Lower lobe of right lung (tissue), 2 donors: ENCODE measurements around the gene LRP3. TPM values are rescaled to one million over a fixed set of nuclear protein-coding genes. Genes with fewer than 3 reads are reported as not detected.

Experiments
- ATAC-seq, 2 donors: fragments of 200-7000 bp; cut with Tn5 transposase; one replicate each; pipeline ENCODE4 v1.9.1; 2020 to 2022; ENCODE audit warnings: mild to moderate bottlenecking in 2 of 2, moderate library complexity in 2 of 2
- DNase-seq: peaks from one replicate; pipeline ENCODE4 v3.0.0-alpha.2; 2020
- H3K27ac ChIP-seq: fragments of 200-600 bp; one replicate; pipeline ENCODE4 v1.8.0; 2022
- H3K27me3 ChIP-seq: fragments of 200-600 bp; one replicate; pipeline ENCODE4 v1.8.0; 2022; ENCODE audit warnings: low read depth
- H3K36me3 ChIP-seq: fragments of 200-600 bp; one replicate; pipeline ENCODE4 v1.8.0; 2022; ENCODE audit warnings: mild to moderate bottlenecking
- H3K4me1 ChIP-seq: fragments of 200-600 bp; one replicate; pipeline ENCODE4 v1.8.0; 2022
- H3K4me3 ChIP-seq: fragments of 200-600 bp; one replicate; pipeline ENCODE4 v1.8.0; 2022; ENCODE audit warnings: mild to moderate bottlenecking
- H3K9me3 ChIP-seq: fragments of 200-600 bp; one replicate; pipeline ENCODE4 v1.8.0; 2022
- intact Hi-C: fragments of 100-400 bp; cut with DNase I; formaldehyde crosslinking; loops from one replicate; pipeline ENCODE4 v1.11.0; 2022
- total RNA-seq: library from RNA; stranded (reverse); fragmentation: NEBNext Ultra II Directional; extraction: Animal tissue kit (Norgen Biotek cat#: 25700); gene quantifications from one replicate; pipeline ENCODE4 v1.2.1, GENCODE V29; 2021
- TF ChIP-seq, protein P1 (sequence below): fragments of 200-600 bp; IDR thresholded peaks from one replicate; pipeline ENCODE4 v1.8.0; 2022; ENCODE audit warnings: antibody characterized with exemption, mild to moderate bottlenecking
- donor health status: DM: no; HTN: yes; CAD: no; lungs with severe emphysema.

The LRP3 gene
- total RNA-seq, 1 donor from 2014 or later: 13.8 TPM

GRCh38 chr19:33248104-33248503 lies 54.0 kb downstream of the LRP3 start:
- TF ChIP-seq, protein P1, sequence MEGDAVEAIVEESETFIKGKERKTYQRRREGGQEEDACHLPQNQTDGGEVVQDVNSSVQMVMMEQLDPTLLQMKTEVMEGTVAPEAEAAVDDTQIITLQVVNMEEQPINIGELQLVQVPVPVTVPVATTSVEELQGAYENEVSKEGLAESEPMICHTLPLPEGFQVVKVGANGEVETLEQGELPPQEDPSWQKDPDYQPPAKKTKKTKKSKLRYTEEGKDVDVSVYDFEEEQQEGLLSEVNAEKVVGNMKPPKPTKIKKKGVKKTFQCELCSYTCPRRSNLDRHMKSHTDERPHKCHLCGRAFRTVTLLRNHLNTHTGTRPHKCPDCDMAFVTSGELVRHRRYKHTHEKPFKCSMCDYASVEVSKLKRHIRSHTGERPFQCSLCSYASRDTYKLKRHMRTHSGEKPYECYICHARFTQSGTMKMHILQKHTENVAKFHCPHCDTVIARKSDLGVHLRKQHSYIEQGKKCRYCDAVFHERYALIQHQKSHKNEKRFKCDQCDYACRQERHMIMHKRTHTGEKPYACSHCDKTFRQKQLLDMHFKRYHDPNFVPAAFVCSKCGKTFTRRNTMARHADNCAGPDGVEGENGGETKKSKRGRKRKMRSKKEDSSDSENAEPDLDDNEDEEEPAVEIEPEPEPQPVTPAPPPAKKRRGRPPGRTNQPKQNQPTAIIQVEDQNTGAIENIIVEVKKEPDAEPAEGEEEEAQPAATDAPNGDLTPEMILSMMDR: no peak
- peaks cover 7% of the 10 kb centered on the region for H3K27me3 ChIP-seq
- no peaks in the 10 kb centered on the region for H3K36me3 ChIP-seq
- ATAC-seq (no peak), DNase-seq (peak; percentile 41)
- intact Hi-C loops: no loop called here
- H3K9me3 ChIP-seq: peaks cover 6% of the 10 kb centered on the region
- no peak overlapping the region for H3K27ac ChIP-seq
- peaks cover 11% of the 10 kb centered on the region for H3K4me1 ChIP-seq
- H3K4me3 ChIP-seq: no peak overlapping the region

DNA sequence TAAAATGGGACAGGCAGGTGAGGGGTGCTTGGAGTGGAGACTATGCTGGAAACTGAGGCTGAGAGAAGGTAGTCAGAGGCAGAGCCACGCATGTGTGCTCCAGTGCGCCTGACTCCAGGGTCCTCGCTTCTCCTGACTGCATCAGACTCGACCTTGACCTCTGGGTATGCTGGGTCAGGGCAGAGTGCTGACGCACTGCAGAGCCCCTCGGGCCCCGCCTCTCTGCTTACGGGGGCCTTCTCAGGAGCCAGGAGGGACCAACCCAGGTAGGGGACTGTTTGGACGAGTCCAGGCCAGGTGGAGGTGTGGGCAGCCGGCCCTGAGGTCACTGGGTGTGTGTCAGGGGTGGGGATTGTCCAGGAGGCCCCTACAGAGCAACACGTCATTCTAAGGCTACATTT lies 54.4 kb downstream of the LRP3 start:
- ATAC-seq (peak in 1 of 2 donors; percentile 5), DNase-seq (peak; percentile 41)
- no peaks in the 10 kb centered on the region for H3K36me3 ChIP-seq

DNA sequence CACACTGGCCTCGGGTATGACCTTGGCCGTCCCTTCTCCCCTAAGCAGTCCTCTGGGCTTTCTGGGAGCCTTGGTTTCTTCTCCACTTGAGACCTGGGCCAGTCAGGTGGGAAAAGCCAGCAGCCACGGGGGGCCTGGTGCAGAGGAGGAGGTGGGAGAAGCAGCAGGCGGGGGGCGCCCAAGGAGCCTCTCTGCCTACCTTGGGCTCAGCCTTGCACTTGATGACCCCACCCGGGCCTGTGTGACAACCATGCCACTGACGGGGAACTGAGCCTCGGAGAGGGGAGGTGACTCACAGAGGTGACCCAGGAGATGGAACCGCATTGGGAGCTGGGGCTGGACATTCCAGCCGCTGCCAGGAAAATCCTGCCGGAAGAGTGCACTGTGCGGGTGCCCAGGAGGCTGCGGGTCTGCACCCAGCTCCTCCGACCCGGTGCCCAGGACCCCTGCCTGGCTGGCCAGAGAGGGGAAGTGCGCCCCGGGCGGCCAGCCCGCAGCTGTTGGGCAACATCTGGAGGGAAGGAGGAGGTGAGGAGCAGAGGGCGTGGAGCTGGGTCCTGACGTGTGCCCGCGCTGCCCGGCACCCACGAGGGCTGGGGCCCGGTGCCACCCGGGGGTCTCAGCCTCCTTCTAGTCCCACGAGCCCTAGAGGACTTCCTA lies 55.0 kb downstream of the LRP3 start:
- Histone ChIP-seq H3K4me3 (peak overlapping the region; percentile 10), H3K36me3 (no peaks in the 10 kb centered on the region), H3K27me3 (peaks cover 9% of the 10 kb centered on the region), H3K27ac (no peak overlapping the region), H3K4me1 (peaks cover 11% of the 10 kb centered on the region), H3K9me3 (peaks cover 6% of the 10 kb centered on the region)
- peak; percentile 83 for DNase-seq
- intact Hi-C loops: no loop called here
- TF ChIP-seq, protein P1: peak; percentile 5
- ATAC-seq: peak; percentile 76 to 77

More for the DNA sequence above, 54.4 kb downstream of the LRP3 start:
- peaks cover 11% of the 10 kb centered on the region for H3K4me1 ChIP-seq
- peaks cover 9% of the 10 kb centered on the region for H3K27me3 ChIP-seq
- no peak overlapping the region for H3K27ac ChIP-seq
- TF ChIP-seq, protein P1: no peak
- peaks cover 6% of the 10 kb centered on the region for H3K9me3 ChIP-seq
- intact Hi-C loops: no loop called here
- no peak overlapping the region for H3K4me3 ChIP-seq

DNA sequence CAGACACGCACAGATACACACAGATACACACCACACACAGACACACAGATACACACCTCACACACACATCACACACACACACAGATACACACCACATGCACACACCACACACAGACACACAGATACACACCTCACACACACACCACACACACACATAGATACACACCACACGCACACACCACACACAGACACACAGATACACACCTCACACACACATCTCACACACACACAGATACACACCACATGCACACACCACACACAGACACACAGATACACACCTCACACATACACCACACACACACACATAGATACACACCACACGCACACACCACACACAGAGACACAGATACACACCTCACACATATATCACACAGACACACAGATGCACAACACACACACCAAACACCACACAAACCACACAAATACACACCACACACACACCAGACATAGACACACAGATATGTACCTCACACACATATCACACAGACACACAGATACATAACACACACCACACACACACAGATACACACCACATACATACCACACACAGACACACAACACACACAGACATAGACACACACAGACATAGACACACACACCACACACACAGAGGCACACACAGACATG lies 55.7 kb downstream of the LRP3 start:
- H3K27me3 ChIP-seq: peaks cover 9% of the 10 kb centered on the region
- TF ChIP-seq, protein P1: no peak
- intact Hi-C loops: no loop called here
- ATAC-seq (no peak), DNase-seq (no peak)
- no peak overlapping the region for H3K27ac ChIP-seq
- H3K4me1 ChIP-seq: peaks cover 11% of the 10 kb centered on the region
- peaks cover 6% of the 10 kb centered on the region for H3K9me3 ChIP-seq
- H3K36me3 ChIP-seq: no peaks in the 10 kb centered on the region
- no peak overlapping the region for H3K4me3 ChIP-seq

DNA sequence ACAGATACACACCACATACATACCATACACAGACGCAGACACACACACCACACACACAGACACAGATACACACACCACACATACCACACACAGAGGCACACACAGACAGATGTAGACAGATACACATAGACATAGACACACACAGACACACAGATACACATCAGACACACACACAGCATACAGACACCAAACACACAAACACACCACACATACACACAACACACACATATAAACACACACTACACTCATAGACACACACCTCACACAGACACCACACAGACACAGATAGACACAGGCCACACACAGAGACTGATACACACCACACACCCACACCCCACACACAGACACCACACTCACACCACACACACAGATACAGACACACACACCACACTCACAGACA lies 56.4 kb downstream of the LRP3 start:
- H3K4me3 ChIP-seq: no peak overlapping the region
- no peaks in the 10 kb centered on the region for H3K36me3 ChIP-seq
- peaks cover 11% of the 10 kb centered on the region for H3K4me1 ChIP-seq
- TF ChIP-seq, protein P1: no peak
- no peak for DNase-seq
- ATAC-seq: no peak
- peaks cover 6% of the 10 kb centered on the region for H3K9me3 ChIP-seq
- no peak overlapping the region for H3K27ac ChIP-seq
- peaks cover 9% of the 10 kb centered on the region for H3K27me3 ChIP-seq
- intact Hi-C loops: no loop called here
